Activated T-helper 2 cell treated with anti-CD3 and anti-CD28 coated beads, Interferon-gamma antibody, Interleukin-2, Interleukin-4, amounts not matched to agents 10 μg/mL and 5 μg/mL and 100 μg/mL, durations not matched to agents 14 hours and 24 hours and 36 hours (primary cell): ENCODE measurements around the gene UCMA. TPM values are rescaled to one million over a fixed set of nuclear protein-coding genes. Genes with fewer than 3 reads are reported as not detected.

Experiments used
- DNase-seq: peaks from one replicate; pipeline ENCODE4 v3.0.0; 2021; ENCODE audit warnings: low spot score
- H3K27ac Mint-ChIP-seq: one replicate; pipeline ENCODE4 v1.8.0; 2021; ENCODE audit warnings: mixed read lengths
- H3K27me3 Mint-ChIP-seq: one replicate; pipeline ENCODE4 v1.8.0; 2021; ENCODE audit warnings: low read depth, mixed read lengths
- H3K36me3 Mint-ChIP-seq: one replicate; pipeline ENCODE4 v1.8.0; 2021; ENCODE audit warnings: low read depth, mixed read lengths
- H3K4me1 Mint-ChIP-seq: one replicate; pipeline ENCODE4 v1.8.0; 2021; ENCODE audit warnings: low read depth, mixed read lengths
- H3K4me3 Mint-ChIP-seq: one replicate; pipeline ENCODE4 v1.8.0; 2021; ENCODE audit warnings: low read depth, mild to moderate bottlenecking, moderate library complexity, mixed read lengths
- H3K9me3 Mint-ChIP-seq: one replicate; pipeline ENCODE4 v1.8.0; 2021; ENCODE audit warnings: mixed read lengths
- intact Hi-C: fragments of 100-400 bp; cut with micrococcal nuclease; formaldehyde crosslinking; loops from one replicate; pipeline ENCODE4 v1.15.1; 2023
- total RNA-seq: library from RNA; stranded (reverse); gene quantifications from 2 replicates; pipeline ENCODE4 v1.2.3, GENCODE V29; 2022

UCMA gene
- total RNA-seq, 1 donor from 2014 or later = not detected

- Mint-ChIP-seq H3K27me3 (no peaks in the 10 kb centered on the region), H3K27ac (no peak overlapping the region), H3K9me3 (no peaks in the 10 kb centered on the region), H3K4me3 (no peak overlapping the region), H3K36me3 (peaks cover 64% of the 10 kb centered on the region), H3K4me1 (no peaks in the 10 kb centered on the region)
- intact Hi-C loops = no loop called here
- DNase-seq = no peak
Observed at GRCh38 chr10:13193637-13194036, 40.5 kb downstream of the UCMA start.

DNA sequence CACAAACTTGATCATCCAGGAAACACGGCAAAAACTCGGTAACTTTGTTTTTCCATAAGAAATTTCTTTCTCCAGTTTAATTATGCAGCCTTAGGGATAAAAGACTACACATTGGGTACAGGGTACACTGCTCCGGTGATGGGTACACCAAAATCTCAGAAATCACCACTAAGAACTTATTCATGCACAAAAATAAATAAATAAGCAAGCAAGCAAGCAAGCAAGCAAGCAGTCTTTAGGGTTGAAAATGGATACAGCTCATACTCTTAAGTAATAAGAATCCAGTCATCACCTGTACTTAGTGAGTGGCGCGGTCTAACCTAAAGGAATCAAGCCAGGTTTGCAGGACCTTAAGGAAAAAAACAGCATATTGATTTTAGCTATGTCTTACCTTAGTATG lies 42.8 kb downstream of the UCMA start:
- peaks cover 65% of the 10 kb centered on the region for H3K36me3 Mint-ChIP-seq
- H3K4me3 Mint-ChIP-seq = no peak overlapping the region
- intact Hi-C loops = no loop called here
- H3K4me1 Mint-ChIP-seq = no peaks in the 10 kb centered on the region
- no peaks in the 10 kb centered on the region for H3K27me3 Mint-ChIP-seq
- no peak for DNase-seq
- no peak overlapping the region for H3K27ac Mint-ChIP-seq
- H3K9me3 Mint-ChIP-seq = no peaks in the 10 kb centered on the region

- no peak overlapping the region for H3K27ac Mint-ChIP-seq
- no peak for DNase-seq
- H3K27me3 Mint-ChIP-seq = no peaks in the 10 kb centered on the region
- H3K4me1 Mint-ChIP-seq = no peaks in the 10 kb centered on the region
- peaks cover 68% of the 10 kb centered on the region for H3K36me3 Mint-ChIP-seq
- H3K4me3 Mint-ChIP-seq = no peak overlapping the region
- intact Hi-C loops = no loop called here
- H3K9me3 Mint-ChIP-seq = no peaks in the 10 kb centered on the region
Observed at GRCh38 chr10:13190816-13191215, 43.4 kb downstream of the UCMA start.

DNA sequence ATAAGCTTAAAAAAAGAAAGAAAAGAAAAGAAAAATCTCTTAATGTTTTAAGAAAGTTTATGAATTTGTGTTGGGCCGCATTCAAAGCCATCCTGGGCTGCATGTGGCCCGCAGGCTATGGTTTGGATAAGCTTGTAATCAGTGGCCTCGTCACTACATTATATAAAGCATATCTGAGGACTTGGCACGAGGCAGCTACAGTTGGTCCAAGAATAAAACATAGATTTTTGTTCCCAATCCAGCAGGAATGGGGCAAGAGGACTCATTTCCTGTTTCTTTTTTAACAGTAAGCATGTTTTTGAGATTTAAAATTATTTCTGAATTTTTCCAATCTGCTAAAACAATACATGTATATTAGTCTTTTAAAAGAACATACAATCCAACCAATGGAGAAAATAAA lies 44.2 kb downstream of the UCMA start:
- H3K4me3 Mint-ChIP-seq = no peak overlapping the region
- peaks cover 69% of the 10 kb centered on the region for H3K36me3 Mint-ChIP-seq
- intact Hi-C loops = no loop called here
- H3K27me3 Mint-ChIP-seq = no peaks in the 10 kb centered on the region
- H3K27ac Mint-ChIP-seq = no peak overlapping the region
- no peaks in the 10 kb centered on the region for H3K4me1 Mint-ChIP-seq
- H3K9me3 Mint-ChIP-seq = no peaks in the 10 kb centered on the region
- no peak for DNase-seq

GRCh38 chr10:13188593-13188992 lies 45.6 kb downstream of the UCMA start:
- no peaks in the 10 kb centered on the region for H3K4me1 Mint-ChIP-seq
- H3K27me3 Mint-ChIP-seq = no peaks in the 10 kb centered on the region
- H3K27ac Mint-ChIP-seq = no peak overlapping the region
- no peak for DNase-seq
- H3K9me3 Mint-ChIP-seq = no peaks in the 10 kb centered on the region
- peaks cover 71% of the 10 kb centered on the region for H3K36me3 Mint-ChIP-seq
- no peak overlapping the region for H3K4me3 Mint-ChIP-seq
- intact Hi-C loops = no loop called here

DNA sequence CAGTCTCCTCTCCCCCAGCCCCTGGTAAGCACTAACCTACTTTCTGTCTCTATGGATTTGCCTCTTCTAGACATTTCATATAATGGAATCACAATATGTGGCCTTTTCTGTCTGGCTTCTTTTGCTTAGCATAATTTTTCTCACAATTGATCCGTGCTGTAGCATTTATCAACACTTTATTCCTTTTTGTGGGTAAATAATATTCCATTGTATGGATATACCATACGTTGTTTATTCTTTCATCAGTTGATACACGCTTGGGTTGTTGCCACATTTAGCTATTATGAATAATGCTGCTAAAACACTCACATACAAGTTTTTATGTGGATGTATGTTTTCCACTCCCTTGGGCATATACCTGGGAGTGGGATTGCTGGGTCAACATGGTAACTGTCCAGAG lies 47.0 kb downstream of the UCMA start:
- intact Hi-C loops = no loop called here
- H3K9me3 Mint-ChIP-seq = no peaks in the 10 kb centered on the region
- DNase-seq = no peak
- H3K4me1 Mint-ChIP-seq = no peaks in the 10 kb centered on the region
- H3K36me3 Mint-ChIP-seq = peaks cover 69% of the 10 kb centered on the region
- no peak overlapping the region for H3K27ac Mint-ChIP-seq
- H3K27me3 Mint-ChIP-seq = no peaks in the 10 kb centered on the region
- H3K4me3 Mint-ChIP-seq = no peak overlapping the region

DNA sequence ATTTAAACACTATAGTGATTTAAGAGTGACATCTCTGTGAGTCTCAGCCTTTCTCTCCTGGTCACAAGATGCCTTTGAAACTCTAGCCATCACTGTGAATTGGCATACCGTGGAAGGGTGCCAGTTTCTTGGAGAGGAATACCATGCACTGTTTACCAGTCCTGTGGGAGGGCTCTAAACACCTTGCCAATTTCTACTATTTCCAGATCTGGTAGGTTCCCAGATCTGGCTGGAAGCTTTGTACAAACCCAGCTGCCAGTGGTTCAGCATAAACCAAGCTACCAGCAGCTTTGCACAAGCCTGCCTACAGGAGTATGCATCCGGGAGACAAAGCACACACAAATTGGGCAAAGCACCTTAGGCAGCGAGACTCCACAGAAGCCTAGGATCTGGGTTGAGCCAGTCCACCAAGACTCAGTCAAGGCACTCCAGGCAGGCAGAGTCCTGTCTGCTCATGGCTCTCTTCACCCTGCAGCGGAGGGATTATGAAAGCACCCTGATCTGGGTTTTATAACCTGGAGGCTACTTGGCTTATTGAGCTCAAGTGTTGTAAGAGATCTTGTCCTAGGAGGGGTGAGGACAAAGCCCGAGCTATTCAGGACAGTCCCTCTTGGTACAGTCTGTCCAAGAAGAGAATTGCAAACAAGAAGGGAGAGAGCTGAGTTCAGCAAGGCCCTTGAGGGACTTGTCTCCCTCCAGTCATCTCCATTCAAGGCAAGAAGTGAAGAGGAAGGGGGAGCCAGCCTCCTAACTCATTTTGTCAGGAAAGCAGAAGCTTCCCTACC lies 49.3 kb downstream of the UCMA start:
- intact Hi-C loops = no loop called here
- no peaks in the 10 kb centered on the region for H3K27me3 Mint-ChIP-seq
- no peaks in the 10 kb centered on the region for H3K4me1 Mint-ChIP-seq
- no peak overlapping the region for H3K27ac Mint-ChIP-seq
- DNase-seq = no peak
- H3K4me3 Mint-ChIP-seq = no peak overlapping the region
- H3K36me3 Mint-ChIP-seq = peaks cover 74% of the 10 kb centered on the region
- no peaks in the 10 kb centered on the region for H3K9me3 Mint-ChIP-seq

DNA sequence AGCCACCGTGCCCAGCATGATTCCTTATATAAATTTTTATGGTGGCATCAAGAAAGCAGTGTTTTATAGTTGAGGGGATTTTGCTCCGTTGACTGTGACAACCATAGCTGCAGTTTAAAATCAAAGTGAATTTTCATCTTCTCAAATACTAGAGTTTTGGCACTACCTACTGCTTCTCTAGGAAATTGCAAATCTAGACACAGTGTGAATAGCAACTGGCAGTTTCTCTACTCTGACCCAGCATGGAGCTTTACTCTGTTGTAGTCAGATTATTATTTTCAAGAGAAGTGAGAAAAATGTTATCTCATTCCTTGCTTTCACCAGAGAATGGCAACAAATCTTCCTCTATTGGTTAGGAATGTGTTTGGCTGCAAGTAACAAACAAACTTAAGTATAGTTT lies 49.9 kb downstream of the UCMA start:
- intact Hi-C loops = no loop called here

GRCh38 chr10:13183625-13184024 lies 50.5 kb downstream of the UCMA start:
- DNase-seq = no peak
- Mint-ChIP-seq H3K9me3 (no peaks in the 10 kb centered on the region), H3K27ac (no peak overlapping the region), H3K27me3 (no peaks in the 10 kb centered on the region), H3K36me3 (peaks cover 78% of the 10 kb centered on the region), H3K4me1 (no peaks in the 10 kb centered on the region), H3K4me3 (no peak overlapping the region)
- intact Hi-C loops = no loop called here

More for the DNA sequence above, 49.9 kb downstream of the UCMA start:
- Mint-ChIP-seq H3K4me1 (no peaks in the 10 kb centered on the region), H3K4me3 (no peak overlapping the region), H3K27ac (no peak overlapping the region), H3K9me3 (no peaks in the 10 kb centered on the region), H3K27me3 (no peaks in the 10 kb centered on the region), H3K36me3 (peaks cover 76% of the 10 kb centered on the region)
- no peak for DNase-seq

DNA sequence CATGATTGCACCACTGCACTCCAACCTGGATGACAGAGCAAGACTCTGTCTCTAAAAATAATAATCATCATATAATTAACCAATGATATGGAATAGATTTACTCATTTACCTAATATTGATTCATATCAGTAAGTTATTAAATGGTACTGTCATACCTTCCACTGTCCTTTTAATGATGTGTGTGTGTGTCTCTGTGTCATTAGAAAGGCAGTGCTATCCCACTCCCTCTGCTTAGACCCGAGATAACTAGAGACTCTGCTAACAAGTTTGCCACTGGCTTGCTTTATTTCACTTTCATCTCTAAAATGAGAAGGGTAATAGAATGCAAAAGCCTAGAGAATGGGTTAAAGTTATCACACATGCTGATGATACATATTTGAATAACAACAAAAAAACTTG lies 51.8 kb downstream of the UCMA start:
- H3K4me1 Mint-ChIP-seq = no peaks in the 10 kb centered on the region
- no peaks in the 10 kb centered on the region for H3K27me3 Mint-ChIP-seq
- DNase-seq = no peak
- intact Hi-C loops = no loop called here
- H3K36me3 Mint-ChIP-seq = peaks cover 86% of the 10 kb centered on the region
- H3K9me3 Mint-ChIP-seq = no peaks in the 10 kb centered on the region
- H3K27ac Mint-ChIP-seq = no peak overlapping the region
- H3K4me3 Mint-ChIP-seq = no peak overlapping the region

GRCh38 chr10:13180788-13181187 lies 53.4 kb downstream of the UCMA start:
- intact Hi-C loops = no loop called here
- DNase-seq = no peak
- Mint-ChIP-seq H3K4me3 (no peak overlapping the region), H3K4me1 (no peaks in the 10 kb centered on the region), H3K27me3 (no peaks in the 10 kb centered on the region), H3K9me3 (no peaks in the 10 kb centered on the region), H3K27ac (no peak overlapping the region), H3K36me3 (peaks cover 84% of the 10 kb centered on the region)

GRCh38 chr10:13173616-13174015 lies 60.6 kb downstream of the UCMA start:
- Mint-ChIP-seq H3K4me3 (no peak overlapping the region), H3K36me3 (peaks cover 72% of the 10 kb centered on the region), H3K9me3 (no peaks in the 10 kb centered on the region), H3K4me1 (no peaks in the 10 kb centered on the region), H3K27me3 (no peaks in the 10 kb centered on the region), H3K27ac (no peak overlapping the region)
- intact Hi-C loops = no loop called here
- no peak for DNase-seq
